Heart right ventricle (tissue), 16 donors: Measurements from ENCODE around the gene CNTN4. TPM values are rescaled to one million over a fixed set of nuclear protein-coding genes. Genes with fewer than 3 reads are reported as not detected.

Source experiments
- ATAC-seq, 8 donors: fragments of 200-7000 bp; cut with Tn5 transposase; one replicate each; pipeline ENCODE4 v1.9.1; 2020; ENCODE audit warnings: mild to moderate bottlenecking in 8 of 8, moderate library complexity in 8 of 8, moderate number of reproducible peaks in 1 of 8
- DNase-seq, 2 donors: peaks; one replicate each; pipeline ENCODE4 v3.0.0-alpha.2; 2020
- H3K27ac ChIP-seq, 10 donors: fragments of 200-600 bp; sonication (generic) in 2 of 10; one replicate each; pipeline versions ENCODE4 v1.5.0 to v1.8.0; 2020 to 2022; ENCODE audit warnings: mild to moderate bottlenecking in 3 of 10
- H3K27me3 ChIP-seq, 7 donors: fragments of 200-600 bp; one replicate each; pipeline ENCODE4 v1.8.0; 2021 to 2022; ENCODE audit warnings: mild to moderate bottlenecking in 2 of 7
- H3K36me3 ChIP-seq, 9 donors: fragments of 200-600 bp; sonication (generic) in 1 of 9; one replicate each; pipeline versions ENCODE4 v1.5.0 to v1.8.0; 2020 to 2022; ENCODE audit warnings: mild to moderate bottlenecking in 2 of 9
- H3K4me1 ChIP-seq, 9 donors: fragments of 200-600 bp; sonication (generic) in 1 of 9; one replicate each; pipeline versions ENCODE4 v1.5.0 to v1.8.0; 2020 to 2022; ENCODE audit warnings: mild to moderate bottlenecking in 4 of 9
- H3K4me3 ChIP-seq, 10 donors: fragments of 200-600 bp; sonication (generic) in 2 of 10; one replicate each; pipeline versions ENCODE4 v1.5.0 to v1.8.0; 2020 to 2022; ENCODE audit warnings: mild to moderate bottlenecking in 7 of 10, moderate library complexity in 2 of 10
- H3K9me3 ChIP-seq, 11 donors: fragments of 200-600 bp in 10 of 11; sonication (generic) in 2 of 11; one replicate each; pipeline versions ENCODE4 v1.5.0 to v1.8.0; 2013 to 2022; ENCODE audit warnings: mild to moderate bottlenecking in 2 of 11, control low read depth in 1 of 11, moderate library complexity in 1 of 11
- WGBS, 2 donors: extraction: QIAGEN DNeasy Blood & Tissue Kit; methylation state at CpG; one replicate each; pipeline ENCODE4 v1.1.7; 2013; ENCODE audit warnings: inconsistent platforms in 1 of 2; 5-methylcytosine and 5-hydroxymethylcytosine counted together
- intact Hi-C, 10 donors: fragments of 100-400 bp; cut with DNase I; formaldehyde crosslinking; loops; one replicate each; pipeline versions ENCODE4 v1.11.1 to v1.14.2; 2022
- polyA plus RNA-seq, 2 donors: library from polyadenylated mRNA; stranded (reverse); fragments of 200-250 nt; gene quantifications; one replicate each; pipeline ENCODE4 v1.2.3, GENCODE V29; 2013
- total RNA-seq, 10 donors: library from RNA; stranded (reverse); fragmentation: NEBNext Ultra II Directional in 3 of 10; extraction: Animal tissue kit (Norgen Biotek cat#: 25700) in 3 of 10; gene quantifications; one replicate each; pipeline versions ENCODE4 v1.2.1 to v1.2.4, GENCODE V29; 2021 to 2023
- TF ChIP-seq, protein P1 (sequence below), 9 donors: fragments of 200-600 bp; sonication (generic) in 2 of 9; IDR thresholded peaks; one replicate each; pipeline versions ENCODE4 v1.5.0 to v1.8.0; 2021 to 2022; ENCODE audit warnings: antibody characterized with exemption in 9 of 9, mild to moderate bottlenecking in 5 of 9, moderate library complexity in 1 of 9
- donor health status: Arrhythmogenic right ventricular cardiomyopathy.
- donor health status: ischemic (EF 13 %, LVEDD 7.1; RV severe dilation, severe dysfunction).
- donor health status: healthy with polysubstance abuse.
- donor health status: DM: no; HTN: yes; CAD: no.
- donor health status: DM: no; HTN: no; CAD: no.
- donor health status: ischemic (EF 25% LVEDD 6.9; RV normal size, moderate dysfunction).
- donor health status: ischemic (EF 25% LVEDD 5.7; RV mildly dilated, moderate dysfunction).
- donor health status: healthy.
- donor health status: DM: yes; HTN: yes; CAD: no.
- donor health status: Ischemic cardiomyopathy.
- donor health status: ischemic (EF 35%, LVEDD 5.7; RV mildly dilated, moderate dysfunction).
- donor health status: nonischemic (EF 11% LVEDD 7.7; RV severe dilation, severe dysfunction).
- donor health status: DM: yes; HTN: yes; CAD: no.
- donor health status: PGD.
- donor health status: ischemic (EF 29% LVEDD 5.4; RV normal size, mild dysfunction).
- donor health status: nonischemic (EF 23%, LVEDD 6.1; RV moderate dilation, normal function).

The CNTN4 gene
- total and polyA plus RNA-seq, 12 donors, result 0.48 to 4.7 (median 2.5) TPM

DNA sequence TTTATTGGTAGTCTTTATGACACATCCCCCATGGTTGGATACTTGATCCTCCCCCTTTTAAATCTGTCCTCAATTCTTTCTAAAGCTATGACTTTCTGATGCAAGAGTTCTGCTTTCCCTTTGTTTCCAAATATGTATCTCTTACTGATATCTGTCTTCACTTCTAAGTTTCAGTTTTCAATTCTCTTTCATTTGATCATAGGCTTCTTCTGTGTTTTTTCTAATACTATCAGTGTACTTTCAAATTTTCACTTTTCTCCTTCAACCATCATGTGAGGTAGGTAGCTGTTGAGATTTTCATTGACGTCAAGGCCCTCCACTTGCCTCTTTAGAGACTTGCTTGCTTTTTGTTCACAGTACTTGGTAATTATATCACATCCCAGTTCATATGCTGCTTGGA lies 436.5 kb downstream of the CNTN4 start:
- Histone ChIP-seq H3K27me3 (no peaks in the 10 kb centered on the region), H3K27ac (no peak overlapping the region), H3K4me3 (no peak overlapping the region), H3K9me3 (peaks cover 0 to 4% (median 0%) of the 10 kb centered on the region in 11 donors), H3K36me3 (no peaks in the 10 kb centered on the region), H3K4me1 (no peaks in the 10 kb centered on the region)
- intact Hi-C loops, result no loop called here
- TF ChIP-seq, protein P1, sequence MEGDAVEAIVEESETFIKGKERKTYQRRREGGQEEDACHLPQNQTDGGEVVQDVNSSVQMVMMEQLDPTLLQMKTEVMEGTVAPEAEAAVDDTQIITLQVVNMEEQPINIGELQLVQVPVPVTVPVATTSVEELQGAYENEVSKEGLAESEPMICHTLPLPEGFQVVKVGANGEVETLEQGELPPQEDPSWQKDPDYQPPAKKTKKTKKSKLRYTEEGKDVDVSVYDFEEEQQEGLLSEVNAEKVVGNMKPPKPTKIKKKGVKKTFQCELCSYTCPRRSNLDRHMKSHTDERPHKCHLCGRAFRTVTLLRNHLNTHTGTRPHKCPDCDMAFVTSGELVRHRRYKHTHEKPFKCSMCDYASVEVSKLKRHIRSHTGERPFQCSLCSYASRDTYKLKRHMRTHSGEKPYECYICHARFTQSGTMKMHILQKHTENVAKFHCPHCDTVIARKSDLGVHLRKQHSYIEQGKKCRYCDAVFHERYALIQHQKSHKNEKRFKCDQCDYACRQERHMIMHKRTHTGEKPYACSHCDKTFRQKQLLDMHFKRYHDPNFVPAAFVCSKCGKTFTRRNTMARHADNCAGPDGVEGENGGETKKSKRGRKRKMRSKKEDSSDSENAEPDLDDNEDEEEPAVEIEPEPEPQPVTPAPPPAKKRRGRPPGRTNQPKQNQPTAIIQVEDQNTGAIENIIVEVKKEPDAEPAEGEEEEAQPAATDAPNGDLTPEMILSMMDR (IDR thresholded peaks at IDR 0.05), result no peak
- no peak for ATAC-seq
- no peak for DNase-seq
- WGBS, 2 donors, result 78 to 83% methylated on average over 1 of the region's 1 CpG

DNA sequence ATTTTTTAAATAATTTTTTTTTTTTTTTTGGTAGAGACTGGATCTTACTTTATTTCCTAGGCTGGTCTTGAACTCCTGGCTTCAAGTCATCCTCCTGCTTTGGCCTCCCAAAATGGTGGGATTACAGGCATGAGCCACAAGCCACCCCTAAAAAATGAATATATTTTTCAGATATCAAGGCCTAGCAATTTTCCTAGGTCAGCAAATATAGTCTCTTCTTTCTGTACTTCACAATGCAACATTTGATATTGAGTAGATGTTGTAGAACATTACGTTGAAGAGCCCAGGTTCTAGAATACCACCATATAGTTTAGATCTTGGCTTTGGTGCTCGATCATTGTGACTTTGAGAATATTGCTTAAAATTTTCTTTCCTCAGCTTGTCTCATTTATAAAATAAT lies 437.9 kb downstream of the CNTN4 start:
- no peak for ATAC-seq

DNA sequence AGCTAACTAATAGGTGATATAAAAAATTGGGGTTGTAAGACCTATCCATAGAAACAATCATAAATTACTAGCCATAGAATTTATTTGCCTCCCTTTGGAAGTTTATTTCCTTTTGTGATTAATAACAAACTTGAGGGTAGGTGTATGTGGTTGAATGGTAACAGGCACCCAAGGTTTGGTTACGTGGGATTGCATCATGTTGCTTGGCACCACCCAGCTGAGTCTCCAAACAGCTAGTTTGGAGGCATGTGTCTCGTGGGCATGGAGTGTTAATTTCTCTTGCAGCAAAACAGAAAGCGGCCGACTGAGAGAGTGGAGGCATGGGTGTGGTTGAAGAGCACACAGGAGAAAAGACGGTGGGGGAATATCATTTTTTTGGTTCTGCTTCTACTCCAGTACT lies 441.4 kb downstream of the CNTN4 start:
- intact Hi-C loops, result no loop called here
- no peak overlapping the region for H3K27ac ChIP-seq
- 84 to 85% methylated on average over 5 of the region's 5 CpGs for WGBS, 2 donors
- H3K27me3 ChIP-seq, result no peaks in the 10 kb centered on the region
- no peaks in the 10 kb centered on the region for H3K36me3 ChIP-seq
- TF ChIP-seq, protein P1 (IDR thresholded peaks at IDR 0.05), result no peak
- H3K4me1 ChIP-seq, result no peaks in the 10 kb centered on the region
- H3K9me3 ChIP-seq, result peaks cover 0 to 10% (median 0%) of the 10 kb centered on the region in 11 donors
- no peak for DNase-seq
- no peak overlapping the region for H3K4me3 ChIP-seq
- ATAC-seq, result no peak

More for the DNA sequence above, 437.9 kb downstream of the CNTN4 start:
- H3K27me3 ChIP-seq, result no peaks in the 10 kb centered on the region
- no peak overlapping the region for H3K4me3 ChIP-seq
- WGBS, 2 donors, result 87% methylated on average over 2 of the region's 2 CpGs
- intact Hi-C loops, result no loop called here
- H3K27ac ChIP-seq, result no peak overlapping the region
- H3K4me1 ChIP-seq, result no peaks in the 10 kb centered on the region
- TF ChIP-seq, protein P1 (IDR thresholded peaks at IDR 0.05), result no peak
- peaks cover 0 to 2% (median 0%) of the 10 kb centered on the region in 11 donors for H3K9me3 ChIP-seq
- H3K36me3 ChIP-seq, result no peaks in the 10 kb centered on the region
- DNase-seq, result no peak

- no peak for ATAC-seq
- no peaks in the 10 kb centered on the region for H3K4me1 ChIP-seq
- DNase-seq, result no peak
- H3K9me3 ChIP-seq, result peaks cover 0 to 20% (median 0%) of the 10 kb centered on the region in 11 donors
- intact Hi-C loops, result no loop called here
- no peak overlapping the region for H3K27ac ChIP-seq
- TF ChIP-seq, protein P1 (IDR thresholded peaks at IDR 0.05), result no peak
- H3K4me3 ChIP-seq, result no peak overlapping the region
- H3K27me3 ChIP-seq, result no peaks in the 10 kb centered on the region
- H3K36me3 ChIP-seq, result no peaks in the 10 kb centered on the region
- WGBS, 2 donors, result 73 to 79% methylated on average over 3 of the region's 3 CpGs
Measured at GRCh38 chr3:2543247-2543646, 444.6 kb downstream of the CNTN4 start.
